ENCODE data around the gene ETV5.

The ETV5 gene

DNA sequence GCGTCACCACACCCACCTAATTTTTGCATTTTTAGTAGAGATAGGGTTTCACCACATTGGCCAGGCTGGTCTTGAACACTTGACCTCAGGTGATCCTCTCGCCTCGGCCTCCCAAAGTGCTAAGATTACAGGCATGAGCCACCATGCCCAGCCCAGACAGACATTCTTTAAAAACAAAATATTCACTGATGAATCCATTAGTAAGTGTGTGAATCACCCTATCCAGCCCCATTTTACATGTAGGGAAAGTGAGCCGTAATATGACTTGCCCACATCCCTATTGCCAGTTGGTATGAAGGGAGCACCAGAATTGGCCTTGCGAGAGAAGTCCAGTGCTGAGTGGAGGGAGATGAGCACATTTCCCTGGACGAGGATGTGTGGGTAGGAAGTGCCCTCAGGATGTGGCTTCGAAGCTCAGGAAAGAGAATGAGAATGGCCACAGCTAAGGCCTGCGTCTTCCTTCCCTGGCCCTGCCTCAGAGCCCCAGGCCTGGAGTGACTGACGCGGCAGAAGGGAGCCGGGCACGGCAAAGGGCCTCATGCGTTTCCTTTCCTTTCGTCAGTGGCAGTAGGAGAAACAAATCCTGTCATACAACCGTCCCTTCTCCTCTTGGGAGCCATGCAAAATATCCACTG, 28.3 kb upstream of the ETV5 start:
- H3K27me3 ChIP-seq (ENCODE audit: low read length) = no peaks in the 10 kb centered on the region
- no peaks in the 10 kb centered on the region for H3K9me2 ChIP-seq (replicated peaks; ENCODE audit: insufficient read depth, low read length)
- H4K20me1 ChIP-seq (ENCODE audit: low read depth, low read length) = no peaks in the 10 kb centered on the region
- H3K4me3 ChIP-seq (ENCODE audit: insufficient read depth, low read length, poor library complexity, severe bottlenecking) = no peak overlapping the region
- H3K36me3 ChIP-seq (ENCODE audit: low read length) = no peaks in the 10 kb centered on the region
- TF ChIP-seq EZH2phosphoT487 (conservative IDR thresholded peaks at IDR 0.05; ENCODE audit: low read length) = no peak
- TF ChIP-seq, protein P1, sequence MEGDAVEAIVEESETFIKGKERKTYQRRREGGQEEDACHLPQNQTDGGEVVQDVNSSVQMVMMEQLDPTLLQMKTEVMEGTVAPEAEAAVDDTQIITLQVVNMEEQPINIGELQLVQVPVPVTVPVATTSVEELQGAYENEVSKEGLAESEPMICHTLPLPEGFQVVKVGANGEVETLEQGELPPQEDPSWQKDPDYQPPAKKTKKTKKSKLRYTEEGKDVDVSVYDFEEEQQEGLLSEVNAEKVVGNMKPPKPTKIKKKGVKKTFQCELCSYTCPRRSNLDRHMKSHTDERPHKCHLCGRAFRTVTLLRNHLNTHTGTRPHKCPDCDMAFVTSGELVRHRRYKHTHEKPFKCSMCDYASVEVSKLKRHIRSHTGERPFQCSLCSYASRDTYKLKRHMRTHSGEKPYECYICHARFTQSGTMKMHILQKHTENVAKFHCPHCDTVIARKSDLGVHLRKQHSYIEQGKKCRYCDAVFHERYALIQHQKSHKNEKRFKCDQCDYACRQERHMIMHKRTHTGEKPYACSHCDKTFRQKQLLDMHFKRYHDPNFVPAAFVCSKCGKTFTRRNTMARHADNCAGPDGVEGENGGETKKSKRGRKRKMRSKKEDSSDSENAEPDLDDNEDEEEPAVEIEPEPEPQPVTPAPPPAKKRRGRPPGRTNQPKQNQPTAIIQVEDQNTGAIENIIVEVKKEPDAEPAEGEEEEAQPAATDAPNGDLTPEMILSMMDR (IDR thresholded peaks at IDR 0.05; ENCODE audit: insufficient read depth, low read length, poor library complexity, severe bottlenecking) = no peak
- no peaks in the 10 kb centered on the region for H3K79me2 ChIP-seq (ENCODE audit: insufficient read depth, low read length)
- H3K27ac ChIP-seq (ENCODE audit: low read depth, low read length) = no peak overlapping the region
- H2AFZ ChIP-seq (ENCODE audit: low read depth, low read length, severe bottlenecking) = no peak overlapping the region
- no peak overlapping the region for H3K9ac ChIP-seq (ENCODE audit: low read length)
- H3F3A ChIP-seq (ENCODE audit: insufficient read depth) = no peaks in the 10 kb centered on the region
- H3K4me2 ChIP-seq (ENCODE audit: low read depth, low read length, poor library complexity, severe bottlenecking) = no peak overlapping the region
- H3K9me3 ChIP-seq (ENCODE audit: insufficient read depth, low read length) = no peaks in the 10 kb centered on the region

DNA sequence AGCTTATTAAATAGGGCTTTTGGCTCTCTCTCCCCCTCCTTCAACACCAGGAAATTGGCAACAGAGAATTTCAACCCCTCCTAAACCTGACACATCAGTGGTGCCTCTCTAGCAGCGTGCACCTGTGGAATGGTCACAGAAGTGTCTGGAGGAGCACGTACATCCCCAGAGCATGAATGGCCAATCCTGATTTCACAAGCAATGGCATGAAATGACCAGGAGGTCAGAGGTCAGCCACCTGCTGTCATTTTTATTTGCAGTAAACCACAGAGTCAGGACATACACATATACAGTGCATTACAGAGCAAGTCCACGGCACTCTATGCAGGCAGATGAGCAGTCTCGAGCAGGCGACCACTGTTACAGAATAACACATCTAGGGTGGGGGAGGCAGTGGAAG, 25.1 kb upstream of the ETV5 start:
- no peaks in the 10 kb centered on the region for H3K9me2 ChIP-seq (replicated peaks; ENCODE audit: insufficient read depth, low read length)
- no peaks in the 10 kb centered on the region for H3K79me2 ChIP-seq (ENCODE audit: insufficient read depth, low read length)
- H3K36me3 ChIP-seq (ENCODE audit: low read length) = no peaks in the 10 kb centered on the region
- TF ChIP-seq EZH2phosphoT487 (conservative IDR thresholded peaks at IDR 0.05; ENCODE audit: low read length) = no peak
- TF ChIP-seq, protein P1 (IDR thresholded peaks at IDR 0.05; ENCODE audit: insufficient read depth, low read length, poor library complexity, severe bottlenecking) = no peak
- H3F3A ChIP-seq (ENCODE audit: insufficient read depth) = no peaks in the 10 kb centered on the region
- no peak overlapping the region for H3K4me3 ChIP-seq (ENCODE audit: insufficient read depth, low read length, poor library complexity, severe bottlenecking)
- no peak overlapping the region for H3K27ac ChIP-seq (ENCODE audit: low read depth, low read length)
- no peak overlapping the region for H3K9ac ChIP-seq (ENCODE audit: low read length)
- H4K20me1 ChIP-seq (ENCODE audit: low read depth, low read length) = no peaks in the 10 kb centered on the region
- H3K4me2 ChIP-seq (ENCODE audit: low read depth, low read length, poor library complexity, severe bottlenecking) = no peak overlapping the region
- H2AFZ ChIP-seq (ENCODE audit: low read depth, low read length, severe bottlenecking) = no peak overlapping the region
- H3K27me3 ChIP-seq (ENCODE audit: low read length) = no peaks in the 10 kb centered on the region
- no peaks in the 10 kb centered on the region for H3K9me3 ChIP-seq (ENCODE audit: insufficient read depth, low read length)

DNA sequence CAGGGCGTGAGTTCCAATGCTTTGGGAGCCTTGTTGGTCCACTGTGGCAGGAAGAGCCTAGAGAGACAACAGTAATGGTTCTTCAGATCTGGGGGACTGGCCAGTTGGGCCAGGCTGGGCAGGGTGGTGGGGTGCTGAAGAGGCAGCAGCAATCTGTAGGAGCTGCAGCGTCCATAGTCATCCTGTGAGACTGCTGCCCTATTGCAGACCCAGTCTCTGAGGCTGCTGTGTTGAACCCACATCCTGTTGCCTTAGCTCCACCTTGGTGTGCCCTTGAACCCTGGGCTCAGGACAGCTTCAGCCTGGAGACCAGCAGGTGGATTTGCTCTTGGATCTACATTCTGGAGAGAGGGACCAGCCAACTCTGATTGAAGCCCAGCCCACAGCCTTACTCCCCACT, 23.6 kb upstream of the ETV5 start:
- Histone ChIP-seq H3K36me3 (ENCODE audit: low read length) (no peaks in the 10 kb centered on the region), H3K4me2 (ENCODE audit: low read depth, low read length, poor library complexity, severe bottlenecking) (no peak overlapping the region)
- TF ChIP-seq, protein P1 (IDR thresholded peaks at IDR 0.05; ENCODE audit: insufficient read depth, low read length, poor library complexity, severe bottlenecking) = no peak
- TF ChIP-seq EZH2phosphoT487 (conservative IDR thresholded peaks at IDR 0.05; ENCODE audit: low read length) = no peak

More for the DNA sequence above, 23.6 kb upstream of the ETV5 start:
- no peaks in the 10 kb centered on the region for H3F3A ChIP-seq (ENCODE audit: insufficient read depth)
- no peaks in the 10 kb centered on the region for H3K9me2 ChIP-seq (replicated peaks; ENCODE audit: insufficient read depth, low read length)
- no peaks in the 10 kb centered on the region for H3K9me3 ChIP-seq (ENCODE audit: insufficient read depth, low read length)
- no peak overlapping the region for H3K4me3 ChIP-seq (ENCODE audit: insufficient read depth, low read length, poor library complexity, severe bottlenecking)
- no peaks in the 10 kb centered on the region for H4K20me1 ChIP-seq (ENCODE audit: low read depth, low read length)
- H3K27ac ChIP-seq (ENCODE audit: low read depth, low read length) = no peak overlapping the region
- H2AFZ ChIP-seq (ENCODE audit: low read depth, low read length, severe bottlenecking) = no peak overlapping the region
- H3K9ac ChIP-seq (ENCODE audit: low read length) = no peak overlapping the region
- no peaks in the 10 kb centered on the region for H3K79me2 ChIP-seq (ENCODE audit: insufficient read depth, low read length)
- no peaks in the 10 kb centered on the region for H3K27me3 ChIP-seq (ENCODE audit: low read length)

Measured in SU-DHL-6 (cell line).